Measurements from ENCODE around the gene SERPINB6. TPM values are rescaled to one million over a fixed set of nuclear protein-coding genes. Genes with fewer than 3 reads are reported as not detected.
A peak's percentile ranks its signal among the peaks of the same experiment; 100 is the strongest.

The SERPINB6 gene
- total RNA-seq, 4 donors from 2014 or later = 76.6 to 95.7 (median 84.4) TPM

GRCh38 chr6:3016473-3017280 is 45.3 kb upstream of the SERPINB6 start:
- Histone ChIP-seq H3K36me3 (peaks cover 0 to 87% (median 4%) of the 10 kb centered on the region in 3 donors), H3K27me3 (no peaks in the 10 kb centered on the region), H3K4me1 (peaks cover 0 to 12% (median 12%) of the 10 kb centered on the region in 3 donors), H3K4me3 (no peak overlapping the region), H3K9me3 (peaks cover 0 to 9% (median 2%) of the 10 kb centered on the region in 3 donors), H3K27ac (no peak overlapping the region)
- DNase-seq = no peak
- no peak for TF ChIP-seq CTCF (IDR thresholded peaks at IDR 0.05)
- TF ChIP-seq POLR2A (IDR thresholded peaks at IDR 0.05) = no peak
- WGBS, 2 donors = 94 to 95% methylated on average over 14 to 16 of the region's 17 CpGs
- intact Hi-C loops (cut with DNase I) = no loop called here

- intact Hi-C loops (cut with DNase I) = no loop called here
- Histone ChIP-seq H3K4me3 (no peak overlapping the region), H3K4me1 (peaks cover 0 to 12% (median 10%) of the 10 kb centered on the region in 3 donors), H3K27me3 (no peaks in the 10 kb centered on the region), H3K27ac (no peak overlapping the region), H3K36me3 (peaks cover 0 to 92% (median 4%) of the 10 kb centered on the region in 3 donors), H3K9me3 (peaks cover 0 to 22% (median 14%) of the 10 kb centered on the region in 3 donors)
- TF ChIP-seq POLR2A (IDR thresholded peaks at IDR 0.05) (no peak), CTCF (IDR thresholded peaks at IDR 0.05) (no peak)
- DNase-seq = no peak
- WGBS, 2 donors = 86 to 91% methylated on average over 4 to 9 of the region's 10 CpGs
These were observed 43.8 kb upstream of the SERPINB6 start for GRCh38 chr6:3015144-3015543.

- TF ChIP-seq CTCF (IDR thresholded peaks at IDR 0.05) (no peak), POLR2A (IDR thresholded peaks at IDR 0.05) (no peak)
- intact Hi-C loops (cut with DNase I) = no loop called here
- H3K36me3 ChIP-seq = peaks cover 0 to 92% (median 4%) of the 10 kb centered on the region in 3 donors
These were observed 43.3 kb upstream of the SERPINB6 start for GRCh38 chr6:3014675-3015066.

GRCh38 chr6:3013901-3014674 is 42.7 kb upstream of the SERPINB6 start:
- no peak for TF ChIP-seq CTCF (IDR thresholded peaks at IDR 0.05)
- no peak for TF ChIP-seq POLR2A (IDR thresholded peaks at IDR 0.05)
- DNase-seq = no peak
- intact Hi-C loops (cut with DNase I) = no loop called here

More at GRCh38 chr6:3014675-3015066, 43.3 kb upstream of the SERPINB6 start:
- peaks cover 0 to 12% (median 10%) of the 10 kb centered on the region in 3 donors for H3K4me1 ChIP-seq
- DNase-seq = no peak
- peaks cover 0 to 22% (median 14%) of the 10 kb centered on the region in 3 donors for H3K9me3 ChIP-seq
- no peak overlapping the region for H3K4me3 ChIP-seq
- WGBS, 2 donors = 93 to 96% methylated on average over 3 to 4 of the region's 4 CpGs
- no peaks in the 10 kb centered on the region for H3K27me3 ChIP-seq
- H3K27ac ChIP-seq = no peak overlapping the region

More at GRCh38 chr6:3013901-3014674, 42.7 kb upstream of the SERPINB6 start:
- Histone ChIP-seq H3K27ac (peak overlapping the region in 1 of 4 donors; percentile 5), H3K9me3 (peaks cover 0 to 22% (median 14%) of the 10 kb centered on the region in 3 donors), H3K4me3 (no peak overlapping the region), H3K27me3 (no peaks in the 10 kb centered on the region), H3K4me1 (peaks cover 0 to 12% (median 10%) of the 10 kb centered on the region in 3 donors), H3K36me3 (peaks cover 0 to 92% (median 4%) of the 10 kb centered on the region in 3 donors)
- WGBS, 2 donors = 86 to 87% methylated on average over 17 to 18 of the region's 18 CpGs

Data from esophagus squamous epithelium (tissue), 5 donors.